Inferior parietal cortex (tissue), 1 donor: ENCODE data around the gene CAMKK2.

ENCODE experiments used
- DNase-seq: peaks from one replicate; pipeline ENCODE4 v3.0.0-alpha.2; 2016; ENCODE audit errors: extremely low spot score

CAMKK2 gene

GRCh38 chr12:121198949-121199348, 97.6 kb downstream of the CAMKK2 start:
- DNase-seq: no peak

- no peak for DNase-seq
Observed at GRCh38 chr12:121196902-121197301, 99.6 kb downstream of the CAMKK2 start.

GRCh38 chr12:121191151-121191550, 105.4 kb downstream of the CAMKK2 start:
- no peak for DNase-seq

- no peak for DNase-seq
Observed at GRCh38 chr12:121190523-121191031, 105.9 kb downstream of the CAMKK2 start.

GRCh38 chr12:121189619-121190155, 106.8 kb downstream of the CAMKK2 start:
- DNase-seq: no peak

GRCh38 chr12:121189131-121189530, 107.4 kb downstream of the CAMKK2 start:
- no peak for DNase-seq

GRCh38 chr12:121188227-121188626, 108.3 kb downstream of the CAMKK2 start:
- no peak for DNase-seq
